Chondrocyte (in vitro differentiated cells): Measurements from ENCODE around the gene CLTCL1. TPM values are rescaled to one million over a fixed set of nuclear protein-coding genes. Genes with fewer than 3 reads are reported as not detected.

Source experiments
- DNase-seq: peaks from one replicate; pipeline ENCODE4 v3.0.0; 2021; ENCODE audit warnings: mixed read lengths, low spot score
- H3K27ac Mint-ChIP-seq: one replicate; pipeline ENCODE4 v1.8.0; 2021; ENCODE audit warnings: mild to moderate bottlenecking, moderate library complexity, mixed read lengths; ENCODE audit not compliant: unreplicated experiment
- H3K27me3 Mint-ChIP-seq: 2 replicates; pipeline ENCODE4 v1.8.0; 2021; ENCODE audit warnings: low read depth, mixed read lengths
- H3K36me3 Mint-ChIP-seq: 2 replicates; pipeline ENCODE4 v1.8.0; 2021; ENCODE audit warnings: low read depth, mixed read lengths
- H3K4me1 Mint-ChIP-seq: 2 replicates; pipeline ENCODE4 v1.8.0; 2021; ENCODE audit warnings: low read depth, mild to moderate bottlenecking, mixed read lengths
- H3K4me3 Mint-ChIP-seq: one replicate; pipeline ENCODE4 v1.8.0; 2021; ENCODE audit warnings: mild to moderate bottlenecking, moderate library complexity, mixed read lengths; ENCODE audit not compliant: unreplicated experiment
- H3K9me3 Mint-ChIP-seq: 2 replicates; pipeline ENCODE4 v1.8.0; 2021; ENCODE audit warnings: low read depth, mixed read lengths
- CTCF ChIP-seq: fragments of 200-600 bp; sonication (generic); IDR thresholded peaks from 2 replicates; pipeline ENCODE4 v1.5.0; 2021; ENCODE audit warnings: antibody characterized with exemption, mild to moderate bottlenecking, moderate library complexity
- long read RNA-seq: library from polyadenylated mRNA; stranded (forward); transcript quantifications from one replicate; pipeline ENCODE4 v2.0.0, GENCODE V29; 2021
- total RNA-seq: library from RNA; stranded (reverse); gene quantifications from 3 replicates; pipeline ENCODE4 v1.2.1, GENCODE V29; 2021

The CLTCL1 gene
- 22.5 to 28.3 TPM (median 24.2 TPM) in 3 replicates for total RNA-seq
- long read RNA-seq, full-length matches to known transcripts, result 11 of 35 reads
- long read RNA-seq, partial matches to known transcripts, result 6 of 35 reads
- long read RNA-seq, other reads (novel, unspliced or antisense), result 18 of 35 reads

GRCh38 chr22:19291580-19292457 is at the start of gene CLTCL1:
CLTCL1 (minus strand) TSS chr22:19291719; CDS start chr22:19291641, 78 bp downstream.
- H3K4me3 Mint-ChIP-seq, result peak within 1 kb of the TSS; percentile 88
- H3K9me3 Mint-ChIP-seq, result no peaks in the 10 kb centered on the region
- no peaks in the 10 kb centered on the region for H3K27me3 Mint-ChIP-seq
- no peak for TF ChIP-seq CTCF
- H3K36me3 Mint-ChIP-seq, result no peaks in the 10 kb centered on the region
- H3K4me1 Mint-ChIP-seq, result peaks cover 56% of the 10 kb centered on the region
- peak within 1 kb of the TSS; percentile 98 for H3K27ac Mint-ChIP-seq
- no peak for DNase-seq

DNA sequence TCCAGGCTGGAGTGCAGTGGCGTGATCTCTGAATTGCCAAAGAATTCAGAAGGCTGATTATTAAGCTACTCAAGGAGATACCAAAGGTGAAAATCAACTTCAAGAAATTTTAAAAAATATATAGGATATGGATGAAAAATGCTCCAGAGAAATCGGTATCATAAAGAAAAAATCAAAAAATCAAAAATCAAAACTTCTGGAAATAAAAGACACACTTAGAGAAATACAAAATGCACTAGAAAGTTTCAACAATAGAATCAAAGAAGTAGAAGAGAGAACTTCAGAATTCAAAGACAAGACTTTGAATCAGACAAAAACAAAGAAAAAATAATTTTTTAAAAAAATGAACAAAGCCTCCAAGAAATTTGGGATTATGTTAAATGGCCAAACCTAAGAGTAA is 45.6 kb upstream of the CLTCL1 start:
- TF ChIP-seq CTCF, result no peak
- Mint-ChIP-seq H3K9me3 (peaks cover 41% of the 10 kb centered on the region), H3K4me1 (no peaks in the 10 kb centered on the region), H3K36me3 (peaks cover 69% of the 10 kb centered on the region), H3K27me3 (no peaks in the 10 kb centered on the region), H3K27ac (no peak overlapping the region), H3K4me3 (no peak overlapping the region)
- DNase-seq, result no peak

- TF ChIP-seq CTCF, result no peak
- H3K9me3 Mint-ChIP-seq, result peaks cover 36% of the 10 kb centered on the region
- H3K4me3 Mint-ChIP-seq, result no peak overlapping the region
- no peak for DNase-seq
- no peak overlapping the region for H3K27ac Mint-ChIP-seq
- no peaks in the 10 kb centered on the region for H3K4me1 Mint-ChIP-seq
- H3K36me3 Mint-ChIP-seq, result peaks cover 68% of the 10 kb centered on the region
- H3K27me3 Mint-ChIP-seq, result no peaks in the 10 kb centered on the region
Measured at GRCh38 chr22:19336133-19337075, 44.9 kb upstream of the CLTCL1 start.

- no peak for TF ChIP-seq CTCF
- Mint-ChIP-seq H3K9me3 (peaks cover 19% of the 10 kb centered on the region), H3K4me3 (no peak overlapping the region), H3K4me1 (no peaks in the 10 kb centered on the region), H3K27ac (no peak overlapping the region), H3K36me3 (peaks cover 66% of the 10 kb centered on the region), H3K27me3 (no peaks in the 10 kb centered on the region)
- DNase-seq, result no peak
Measured at GRCh38 chr22:19331975-19332374, 40.5 kb upstream of the CLTCL1 start.

DNA sequence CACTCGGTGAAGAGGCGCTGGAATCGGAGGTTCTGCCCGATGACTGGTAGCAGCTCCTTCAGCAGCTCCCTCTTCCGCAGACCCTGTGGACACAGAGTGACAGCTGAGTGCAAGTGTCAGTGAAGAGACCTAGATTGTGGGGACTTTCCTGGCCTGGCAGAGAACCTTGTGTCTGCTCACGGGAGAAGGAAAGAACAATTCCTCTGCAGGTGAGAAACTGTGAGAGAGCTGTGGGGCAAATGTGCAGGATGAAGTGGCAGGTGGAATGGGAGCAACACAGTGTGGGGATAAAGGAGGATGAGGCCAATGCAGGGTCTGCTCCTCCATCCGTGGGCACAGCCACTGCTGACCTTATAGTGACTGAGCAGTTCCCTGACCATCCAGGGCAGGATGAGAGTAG is 40.0 kb upstream of the CLTCL1 start:
- Mint-ChIP-seq H3K27ac (no peak overlapping the region), H3K27me3 (no peaks in the 10 kb centered on the region), H3K36me3 (peaks cover 61% of the 10 kb centered on the region), H3K9me3 (peaks cover 18% of the 10 kb centered on the region), H3K4me3 (no peak overlapping the region), H3K4me1 (no peaks in the 10 kb centered on the region)
- no peak for DNase-seq
- no peak for TF ChIP-seq CTCF
